NCI-H1417 treated with DMSO at 0.1 percent for 48 hours (cell line): ENCODE results near the gene BLOC1S5.
"Not testable (repeated sequence)": the region's sequence is repeated elsewhere in the genome, so short reads cannot be mapped to it uniquely, and the experiment has no call there.

Experiments
- DNase-seq: peaks from one replicate; lab custom pipeline; 2025; lab: John Stamatoyannopoulos, UW

The BLOC1S5 gene

GRCh38 chr6:8080362-8081151 lies 16.4 kb upstream of the BLOC1S5 start:
- DNase-seq: no peak

GRCh38 chr6:8079126-8079525 lies 14.9 kb upstream of the BLOC1S5 start:
- no peak for DNase-seq

GRCh38 chr6:8077991-8078390 lies 13.8 kb upstream of the BLOC1S5 start:
- no peak for DNase-seq

GRCh38 chr6:8075704-8076103 lies 11.5 kb upstream of the BLOC1S5 start:
- no peak for DNase-seq

GRCh38 chr6:8075185-8075584 lies 11.0 kb upstream of the BLOC1S5 start:
- DNase-seq: no peak

- DNase-seq: no peak
Observed at GRCh38 chr6:8074213-8074612, 10.0 kb upstream of the BLOC1S5 start.

- no peak for DNase-seq
Observed at GRCh38 chr6:8073758-8074157, 9.6 kb upstream of the BLOC1S5 start.

GRCh38 chr6:8070718-8071117 lies 6.5 kb upstream of the BLOC1S5 start:
- DNase-seq: no peak

GRCh38 chr6:8069631-8070284 lies 5.6 kb upstream of the BLOC1S5 start:
- DNase-seq: no peak

- no peak for DNase-seq
Observed at GRCh38 chr6:8069151-8069550, 5.0 kb upstream of the BLOC1S5 start.

- no peak for DNase-seq
Observed at GRCh38 chr6:8066108-8066507, 1.9 kb upstream of the BLOC1S5 start.

- DNase-seq: no peak
Observed at GRCh38 chr6:8065519-8065911, 1.3 kb upstream of the BLOC1S5 start.

- DNase-seq: no peak
Observed at GRCh38 chr6:8064638-8065518, 689 bp upstream of the BLOC1S5 start.

- DNase-seq: no peak
Observed at GRCh38 chr6:8061736-8062135, 2.5 kb downstream of the BLOC1S5 start.

GRCh38 chr6:8060346-8060745 lies 3.8 kb downstream of the BLOC1S5 start:
- DNase-seq: no peak

GRCh38 chr6:8059129-8059528 lies 5.1 kb downstream of the BLOC1S5 start:
- DNase-seq: no peak

- no peak for DNase-seq
Observed at GRCh38 chr6:8057793-8058192, 6.4 kb downstream of the BLOC1S5 start.

- no peak for DNase-seq
Observed at GRCh38 chr6:8057263-8057662, 6.9 kb downstream of the BLOC1S5 start.

- no peak for DNase-seq
Observed at GRCh38 chr6:8054276-8054675, 9.9 kb downstream of the BLOC1S5 start.

- DNase-seq: no peak
Observed at GRCh38 chr6:8047541-8048292, 16.5 kb downstream of the BLOC1S5 start.

GRCh38 chr6:8045769-8046168 lies 18.4 kb downstream of the BLOC1S5 start:
- DNase-seq: not testable (repeated sequence)

- DNase-seq: no peak
Observed at GRCh38 chr6:8043221-8043620, 21.0 kb downstream of the BLOC1S5 start.
